Liver (tissue), 9 donors: ENCODE results near the gene PPP4R1. TPM values are rescaled to one million over a fixed set of nuclear protein-coding genes. Genes with fewer than 3 reads are reported as not detected.

Experiments
- DNase-seq: peaks from one replicate; pipeline ENCODE4 v3.0.0-alpha.2; 2017; ENCODE audit warnings: low spot score
- H3K27ac ChIP-seq, 2 donors: one replicate each; pipeline ENCODE4 v1.7.0; 2013; ENCODE audit warnings: inconsistent platforms in 2 of 2, low read length in 2 of 2, control low read depth in 1 of 2, low read depth in 1 of 2, mild to moderate bottlenecking in 1 of 2
- H3K27me3 ChIP-seq, 4 donors: one replicate each; pipeline versions ENCODE4 v1.6.1 to v1.7.0; 2013; ENCODE audit warnings: low read length in 3 of 4, inconsistent platforms in 1 of 4, mild to moderate bottlenecking in 1 of 4, moderate library complexity in 1 of 4; ENCODE audit not compliant: control insufficient read depth in 4 of 4, insufficient read depth in 4 of 4
- H3K36me3 ChIP-seq, 4 donors: one replicate each; pipeline versions ENCODE4 v1.6.1 to v1.7.0; 2013; ENCODE audit warnings: low read length in 3 of 4, mild to moderate bottlenecking in 3 of 4, low read depth in 1 of 4, moderate library complexity in 1 of 4; ENCODE audit not compliant: control insufficient read depth in 4 of 4, insufficient read depth in 3 of 4
- H3K4me1 ChIP-seq, 4 donors: one replicate each; pipeline versions ENCODE4 v1.6.1 to v1.7.0; 2013; ENCODE audit warnings: low read length in 3 of 4, mild to moderate bottlenecking in 3 of 4, moderate library complexity in 1 of 4; ENCODE audit not compliant: control insufficient read depth in 4 of 4, insufficient read depth in 4 of 4
- H3K4me3 ChIP-seq, 3 donors: one replicate each; pipeline versions ENCODE4 v1.6.1 to v1.7.0; 2013; ENCODE audit warnings: low read length in 3 of 3, control low read depth in 1 of 3, low read depth in 1 of 3, mild to moderate bottlenecking in 1 of 3
- H3K9ac ChIP-seq, 2 donors: one replicate each; pipeline ENCODE4 v1.7.0; 2013; ENCODE audit warnings: low read length in 2 of 2, mild to moderate bottlenecking in 2 of 2, moderate library complexity in 2 of 2, control low read depth in 1 of 2, low read depth in 1 of 2
- H3K9me3 ChIP-seq, 4 donors: one replicate each; pipeline versions ENCODE4 v1.6.1 to v1.7.0; 2013; ENCODE audit warnings: low read length in 3 of 4; ENCODE audit not compliant: control insufficient read depth in 4 of 4
- ATF3 ChIP-seq: IDR thresholded peaks from 2 replicates; pipeline ENCODE4 v1.6.1; 2016; ENCODE audit warnings: antibody characterized with exemption
- CTCF ChIP-seq: fragments of 150-350 bp; IDR thresholded peaks from 2 replicates; pipeline ENCODE4 v1.5.1; 2017; ENCODE audit warnings: improper control_type of control experiment, low read depth, low read length; ENCODE audit not compliant: missing input control
- EGR1 ChIP-seq, 2 donors: IDR thresholded peaks; 2 replicates each; pipeline ENCODE4 v1.6.1; 2016 to 2018; ENCODE audit warnings: antibody characterized with exemption in 2 of 2, low read depth in 2 of 2
- FOXA1 ChIP-seq: IDR thresholded peaks from 2 replicates; pipeline ENCODE4 v1.6.1; 2016; ENCODE audit warnings: antibody characterized with exemption
- FOXA2 ChIP-seq: IDR thresholded peaks from 2 replicates; pipeline ENCODE4 v1.6.1; 2016; ENCODE audit warnings: antibody characterized with exemption
- GABPA ChIP-seq, 2 donors: IDR thresholded peaks in 1 of 2; conservative IDR thresholded peaks in 1 of 2; 2 replicates each; pipeline ENCODE4 v1.6.1; 2016; ENCODE audit warnings: antibody characterized with exemption in 2 of 2, mild to moderate bottlenecking in 1 of 2, moderate library complexity in 1 of 2
- HNF4A ChIP-seq, 2 donors: conservative IDR thresholded peaks; 2 replicates each; pipeline ENCODE4 v1.6.1; 2016; ENCODE audit warnings: antibody characterized with exemption in 2 of 2, mild to moderate bottlenecking in 2 of 2
- HNF4G ChIP-seq: IDR thresholded peaks from 2 replicates; pipeline ENCODE4 v1.6.1; 2016; ENCODE audit warnings: antibody characterized with exemption
- JUND ChIP-seq, 2 donors: IDR thresholded peaks; 2 replicates each; pipeline ENCODE4 v1.6.1; 2016; ENCODE audit warnings: antibody characterized with exemption in 2 of 2
- MAX ChIP-seq: IDR thresholded peaks from 2 replicates; pipeline ENCODE4 v1.6.1; 2016; ENCODE audit warnings: antibody characterized with exemption
- NR2F2 ChIP-seq: IDR thresholded peaks from 2 replicates; pipeline ENCODE4 v1.6.1; 2016; ENCODE audit warnings: antibody characterized with exemption
- RAD21 ChIP-seq, 2 donors: IDR thresholded peaks; 2 replicates each; pipeline ENCODE4 v1.6.1; 2016; ENCODE audit warnings: antibody characterized with exemption in 2 of 2, mild to moderate bottlenecking in 2 of 2
- REST ChIP-seq: IDR thresholded peaks from 2 replicates; pipeline ENCODE4 v1.6.1; 2016; ENCODE audit warnings: antibody characterized with exemption, mild to moderate bottlenecking
- RXRA ChIP-seq, 2 donors: IDR thresholded peaks; 2 replicates each; pipeline ENCODE4 v1.6.1; 2017 to 2018; ENCODE audit warnings: antibody characterized with exemption in 2 of 2, mild to moderate bottlenecking in 1 of 2
- SP1 ChIP-seq: IDR thresholded peaks from 2 replicates; pipeline ENCODE4 v1.6.1; 2018; ENCODE audit warnings: antibody characterized with exemption, mild to moderate bottlenecking
- TAF1 ChIP-seq: conservative IDR thresholded peaks from 2 replicates; pipeline ENCODE4 v1.6.1; 2016; ENCODE audit warnings: antibody characterized with exemption, mild to moderate bottlenecking
- YY1 ChIP-seq: IDR thresholded peaks from 2 replicates; pipeline ENCODE4 v1.6.1; 2016; ENCODE audit warnings: antibody characterized with exemption, mild to moderate bottlenecking
- ZBTB33 ChIP-seq: IDR thresholded peaks from 2 replicates; pipeline ENCODE4 v1.6.1; 2016; ENCODE audit warnings: antibody characterized with exemption
- polyA plus RNA-seq, 2 donors: library from polyadenylated mRNA; stranded (reverse) in 1 of 2; unstranded in 1 of 2; fragments of 200-250 nt in 1 of 2; fragments of >200 nt in 1 of 2; fragmentation: Nextera tagmentation in 1 of 2; extraction: Ambion mirVana in 1 of 2; gene quantifications; one replicate each; pipeline versions ENCODE4 v1.2.1 to v1.2.3, GENCODE V29; 2013 to 2015
- total RNA-seq, 2 donors: library from RNA; depleted of rRNA; stranded (reverse); fragments of >200 nt; gene quantifications; one replicate each; pipeline ENCODE4 v1.2.3, GENCODE V29; 2014
- donor health status: healthy.
- donor health status: healthy.
- donor health status: healthy.
- donor health status: healthy.
- donor health status: healthy.

PPP4R1 gene
- total and polyA plus RNA-seq, 4 donors, result 11.7 to 50.8 (median 22.8) TPM

GRCh38 chr18:9578306-9578705 lies 36.1 kb downstream of the PPP4R1 start:
- TF ChIP-seq CTCF (no peak), HNF4G (no peak), FOXA2 (no peak), RAD21 (IDR thresholded peaks at IDR 0.05) (no peak), HNF4A (conservative IDR thresholded peaks at IDR 0.05) (no peak), EGR1 (IDR thresholded peaks at IDR 0.05; ENCODE audit: low read depth in 2 of 2) (no peak), TAF1 (no peak), GABPA (IDR thresholded peaks at IDR 0.05 in 1 of 2, conservative IDR thresholded peaks at IDR 0.05 in 1 of 2) (no peak), FOXA1 (no peak), NR2F2 (no peak), YY1 (no peak), SP1 (no peak), RXRA (IDR thresholded peaks at IDR 0.05) (no peak), REST (no peak), JUND (IDR thresholded peaks at IDR 0.05) (no peak), ATF3 (no peak), MAX (no peak), ZBTB33 (no peak)

More at GRCh38 chr18:9578306-9578705, 36.1 kb downstream of the PPP4R1 start:
- no peak for DNase-seq
- H3K4me3 ChIP-seq, result no peak overlapping the region
- H3K9me3 ChIP-seq, result no peaks in the 10 kb centered on the region
- no peak overlapping the region for H3K9ac ChIP-seq
- no peak overlapping the region for H3K27ac ChIP-seq
- no peaks in the 10 kb centered on the region for H3K27me3 ChIP-seq
- peaks cover 0 to 9% (median 4%) of the 10 kb centered on the region in 4 donors for H3K36me3 ChIP-seq
- H3K4me1 ChIP-seq, result peaks cover 0 to 11% (median 4%) of the 10 kb centered on the region in 4 donors
